CD4-positive, alpha-beta T cell (primary cell): ENCODE results near the gene PLXNA2. TPM values are rescaled to one million over a fixed set of nuclear protein-coding genes. Genes with fewer than 3 reads are reported as not detected.

ENCODE experiments used
- ATAC-seq: fragments of 200-7000 bp; cut with Tn5 transposase; one replicate; pipeline ENCODE4 v1.10.0; 2022; ENCODE audit warnings: mild to moderate bottlenecking; ENCODE audit not compliant: poor library complexity
- CTCF ChIA-PET: fragments of 350-600 bp; sonication (Branson Sonifier 250); formaldehyde crosslinking; loops from one replicate; lab custom pipeline; 2021; ENCODE audit warnings: antibody characterized with exemption, inconsistent platforms; lab: Charles Lee
- POLR2A ChIA-PET: fragments of 350-600 bp; sonication (Branson Sonifier 250); formaldehyde crosslinking; loops from one replicate; lab custom pipeline; 2021; ENCODE audit warnings: antibody characterized with exemption, inconsistent platforms; lab: Charles Lee
- DNase-seq, 14 experiments: peaks; one replicate each; pipeline ENCODE4 v3.0.0-alpha.2; 2013 to 2020; ENCODE audit warnings: mixed read lengths in 2 of 14
- H3K27ac ChIP-seq, 2 donors: one replicate each; pipeline versions ENCODE4 v1.5.1 to v1.7.0; 2013; ENCODE audit warnings: low read length in 2 of 2, low read depth in 1 of 2, mild to moderate bottlenecking in 1 of 2
- H3K27me3 ChIP-seq, 2 experiments: 1 replicate in 1 of 2; 2 replicates in 1 of 2; pipeline versions ENCODE4 v1.6.1 to v1.7.0; 2013; ENCODE audit warnings: low read length in 2 of 2, control low read depth in 1 of 2, mild to moderate bottlenecking in 1 of 2, moderate library complexity in 1 of 2; ENCODE audit not compliant: insufficient read depth in 2 of 2, control insufficient read depth in 1 of 2
- H3K36me3 ChIP-seq: one replicate; pipeline ENCODE4 v1.6.1; 2013; ENCODE audit warnings: low read length, control low read depth; ENCODE audit not compliant: insufficient read depth
- H3K4me1 ChIP-seq: one replicate; pipeline ENCODE4 v1.6.1; 2013; ENCODE audit warnings: low read length, control low read depth; ENCODE audit not compliant: insufficient read depth
- H3K4me3 ChIP-seq: one replicate; pipeline ENCODE4 v1.5.1; 2013; ENCODE audit warnings: mild to moderate bottlenecking, low read length, moderate library complexity
- H3K9me3 ChIP-seq, 2 experiments: 1 replicate in 1 of 2; 2 replicates in 1 of 2; pipeline versions ENCODE4 v1.6.1 to v1.7.0; 2013; ENCODE audit warnings: low read length in 2 of 2, mild to moderate bottlenecking in 2 of 2, control low read depth in 1 of 2, moderate library complexity in 1 of 2; ENCODE audit not compliant: control insufficient read depth in 1 of 2, insufficient read depth in 1 of 2
- H3K27ac Mint-ChIP-seq: one replicate; pipeline ENCODE4 v1.8.0; 2020; ENCODE audit warnings: mixed read lengths
- H3K27me3 Mint-ChIP-seq: one replicate; pipeline ENCODE4 v1.8.0; 2021; ENCODE audit warnings: mixed read lengths
- H3K36me3 Mint-ChIP-seq: one replicate; pipeline ENCODE4 v1.8.0; 2021; ENCODE audit warnings: low read depth, mixed read lengths
- H3K4me1 Mint-ChIP-seq: one replicate; pipeline ENCODE4 v1.8.0; 2021; ENCODE audit warnings: low read depth, mixed read lengths
- H3K4me3 Mint-ChIP-seq: one replicate; pipeline ENCODE4 v1.8.0; 2020; ENCODE audit warnings: mild to moderate bottlenecking, mixed read lengths
- H3K9me3 Mint-ChIP-seq: one replicate; pipeline ENCODE4 v1.8.0; 2020; ENCODE audit warnings: mixed read lengths
- intact Hi-C, 2 experiments: fragments of 100-400 bp; cut with DNase I in 1 of 2; cut with micrococcal nuclease in 1 of 2; formaldehyde crosslinking; loops; one replicate each; pipeline versions ENCODE4 v1.15.1 to v1.9.0; 2023 to 2025; cut with DNase I, micrococcal nuclease
- total RNA-seq, 174 experiments: library from RNA in 2 of 174; stranded (reverse) in 2 of 174; gene quantifications; one replicate each; pipeline ENCODE4 v1.2.3 and lab custom pipeline; 2021 to 2026
- TF ChIP-seq, protein P1 (sequence below): fragments of 200-600 bp; IDR thresholded peaks from one replicate; pipeline ENCODE4 v1.8.0; 2022; ENCODE audit warnings: antibody characterized with exemption, mild to moderate bottlenecking

PLXNA2 gene
- total RNA-seq, 2 experiments from 2014 or later = 0.75 to 0.77 TPM

DNA sequence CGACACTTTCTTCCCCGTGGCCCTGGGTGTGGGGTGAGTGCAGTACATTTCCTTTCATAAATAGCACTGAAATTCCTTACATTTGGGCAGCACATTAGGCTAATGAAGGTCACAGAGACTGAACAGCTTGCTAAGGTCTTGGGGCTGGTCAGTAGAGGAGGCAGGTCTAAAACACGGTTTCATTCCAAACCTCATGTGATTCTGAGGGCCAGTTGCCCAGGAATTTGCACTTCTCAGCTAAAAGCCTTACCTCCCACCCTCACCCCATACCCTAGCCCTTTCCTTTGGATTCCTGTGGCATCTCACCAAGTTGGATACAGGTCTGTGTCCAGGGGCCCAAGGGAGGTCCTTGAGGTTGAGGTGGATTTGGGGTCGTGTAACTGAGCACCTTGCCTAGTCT lies 185.4 kb downstream of the PLXNA2 start:
- TF ChIP-seq, protein P1, sequence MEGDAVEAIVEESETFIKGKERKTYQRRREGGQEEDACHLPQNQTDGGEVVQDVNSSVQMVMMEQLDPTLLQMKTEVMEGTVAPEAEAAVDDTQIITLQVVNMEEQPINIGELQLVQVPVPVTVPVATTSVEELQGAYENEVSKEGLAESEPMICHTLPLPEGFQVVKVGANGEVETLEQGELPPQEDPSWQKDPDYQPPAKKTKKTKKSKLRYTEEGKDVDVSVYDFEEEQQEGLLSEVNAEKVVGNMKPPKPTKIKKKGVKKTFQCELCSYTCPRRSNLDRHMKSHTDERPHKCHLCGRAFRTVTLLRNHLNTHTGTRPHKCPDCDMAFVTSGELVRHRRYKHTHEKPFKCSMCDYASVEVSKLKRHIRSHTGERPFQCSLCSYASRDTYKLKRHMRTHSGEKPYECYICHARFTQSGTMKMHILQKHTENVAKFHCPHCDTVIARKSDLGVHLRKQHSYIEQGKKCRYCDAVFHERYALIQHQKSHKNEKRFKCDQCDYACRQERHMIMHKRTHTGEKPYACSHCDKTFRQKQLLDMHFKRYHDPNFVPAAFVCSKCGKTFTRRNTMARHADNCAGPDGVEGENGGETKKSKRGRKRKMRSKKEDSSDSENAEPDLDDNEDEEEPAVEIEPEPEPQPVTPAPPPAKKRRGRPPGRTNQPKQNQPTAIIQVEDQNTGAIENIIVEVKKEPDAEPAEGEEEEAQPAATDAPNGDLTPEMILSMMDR = no peak
- no peaks in the 10 kb centered on the region for H3K4me1 Mint-ChIP-seq
- intact Hi-C loops = no loop called here
- Histone ChIP-seq H3K4me3 (no peak overlapping the region), H3K27me3 (no peaks in the 10 kb centered on the region), H3K9me3 (no peaks in the 10 kb centered on the region), H3K36me3 (no peaks in the 10 kb centered on the region), H3K27ac (no peak overlapping the region), H3K4me1 (no peaks in the 10 kb centered on the region)
- POLR2A ChIA-PET = no interaction called here
- H3K4me3 Mint-ChIP-seq = no peak overlapping the region
- CTCF ChIA-PET = no interaction called here
- H3K27me3 Mint-ChIP-seq = peaks cover 7% of the 10 kb centered on the region
- H3K9me3 Mint-ChIP-seq = no peaks in the 10 kb centered on the region
- H3K27ac Mint-ChIP-seq = no peak overlapping the region
- H3K36me3 Mint-ChIP-seq = no peaks in the 10 kb centered on the region
- no peak for ATAC-seq
- DNase-seq = no peak

DNA sequence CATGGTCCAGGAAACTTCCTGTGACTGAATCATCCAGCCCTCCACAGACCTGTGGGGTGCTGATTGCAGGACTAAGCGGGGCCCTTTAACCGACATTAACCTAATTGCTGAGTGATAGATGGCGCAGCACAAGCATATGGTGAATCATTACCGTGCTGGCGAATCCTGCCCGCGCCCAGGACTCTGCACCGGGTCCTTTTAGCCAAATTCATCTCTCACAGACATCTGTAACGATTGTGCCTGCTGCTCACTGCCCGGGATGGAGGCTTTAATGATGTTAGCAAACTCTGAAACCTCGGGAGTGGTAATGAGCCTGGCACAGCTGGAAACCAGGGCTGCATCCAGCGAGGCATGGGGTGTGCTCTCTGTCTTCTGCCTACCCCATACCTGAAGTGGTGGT lies 185.9 kb downstream of the PLXNA2 start:
- DNase-seq (no peak), ATAC-seq (no peak)
- Histone ChIP-seq H3K27me3 (no peaks in the 10 kb centered on the region), H3K9me3 (no peaks in the 10 kb centered on the region), H3K36me3 (no peaks in the 10 kb centered on the region), H3K4me3 (no peak overlapping the region), H3K27ac (no peak overlapping the region), H3K4me1 (no peaks in the 10 kb centered on the region)
- ChIA-PET POLR2A (no interaction called here), CTCF (no interaction called here)
- Mint-ChIP-seq H3K27ac (no peak overlapping the region), H3K4me3 (no peak overlapping the region), H3K4me1 (no peaks in the 10 kb centered on the region), H3K36me3 (no peaks in the 10 kb centered on the region), H3K9me3 (no peaks in the 10 kb centered on the region), H3K27me3 (peaks cover 10% of the 10 kb centered on the region)
- TF ChIP-seq, protein P1 = no peak
- intact Hi-C loops = no loop called here

DNA sequence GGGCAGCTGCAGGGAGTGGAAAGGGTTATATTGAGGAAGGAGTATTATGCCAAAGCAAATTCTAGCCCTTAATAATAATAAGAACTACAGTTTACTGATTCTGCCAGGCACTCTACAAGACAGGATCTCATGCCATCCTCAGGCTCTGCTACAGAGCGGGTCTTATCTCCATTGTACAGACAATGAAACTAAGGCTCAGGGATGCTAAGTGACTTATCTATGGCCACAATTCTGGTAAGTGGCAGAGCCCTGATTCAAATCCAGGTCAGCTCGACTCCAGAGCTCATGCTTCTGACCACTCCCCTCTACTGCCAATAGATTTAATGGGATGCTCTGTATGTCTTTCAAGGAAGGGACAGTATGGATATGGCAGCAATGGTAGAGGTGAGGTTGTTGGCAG lies 187.1 kb downstream of the PLXNA2 start:
- Mint-ChIP-seq H3K36me3 (no peaks in the 10 kb centered on the region), H3K27ac (no peak overlapping the region), H3K4me3 (no peak overlapping the region), H3K4me1 (no peaks in the 10 kb centered on the region), H3K27me3 (peaks cover 10% of the 10 kb centered on the region), H3K9me3 (no peaks in the 10 kb centered on the region)
- ChIA-PET POLR2A (no interaction called here), CTCF (no interaction called here)
- ATAC-seq (no peak), DNase-seq (no peak)
- H3K36me3 ChIP-seq = no peaks in the 10 kb centered on the region
- TF ChIP-seq, protein P1 = no peak
- intact Hi-C loops = no loop called here
- no peak overlapping the region for H3K27ac ChIP-seq
- no peak overlapping the region for H3K4me3 ChIP-seq
- no peaks in the 10 kb centered on the region for H3K9me3 ChIP-seq
- H3K4me1 ChIP-seq = no peaks in the 10 kb centered on the region
- no peaks in the 10 kb centered on the region for H3K27me3 ChIP-seq
